OCI-LY3 (cell line): ENCODE measurements around the gene RBBP8NL.

Experiments used
- EZH2phosphoT487 ChIP-seq: fragments of 200-600 bp; shearing (Covaris generic); IDR thresholded peaks from 2 replicates; pipeline ENCODE4 v1.6.1; 2018; ENCODE audit warnings: antibody characterized with exemption, mixed run types, low read depth
- TF ChIP-seq, protein P1 (sequence below): fragments of 200-600, 300-600 bp; sonication (generic); IDR thresholded peaks from 2 replicates; pipeline ENCODE4 v1.5.1; 2014; ENCODE audit warnings: antibody characterized with exemption, low read length, low read depth

- TF ChIP-seq, protein P1, sequence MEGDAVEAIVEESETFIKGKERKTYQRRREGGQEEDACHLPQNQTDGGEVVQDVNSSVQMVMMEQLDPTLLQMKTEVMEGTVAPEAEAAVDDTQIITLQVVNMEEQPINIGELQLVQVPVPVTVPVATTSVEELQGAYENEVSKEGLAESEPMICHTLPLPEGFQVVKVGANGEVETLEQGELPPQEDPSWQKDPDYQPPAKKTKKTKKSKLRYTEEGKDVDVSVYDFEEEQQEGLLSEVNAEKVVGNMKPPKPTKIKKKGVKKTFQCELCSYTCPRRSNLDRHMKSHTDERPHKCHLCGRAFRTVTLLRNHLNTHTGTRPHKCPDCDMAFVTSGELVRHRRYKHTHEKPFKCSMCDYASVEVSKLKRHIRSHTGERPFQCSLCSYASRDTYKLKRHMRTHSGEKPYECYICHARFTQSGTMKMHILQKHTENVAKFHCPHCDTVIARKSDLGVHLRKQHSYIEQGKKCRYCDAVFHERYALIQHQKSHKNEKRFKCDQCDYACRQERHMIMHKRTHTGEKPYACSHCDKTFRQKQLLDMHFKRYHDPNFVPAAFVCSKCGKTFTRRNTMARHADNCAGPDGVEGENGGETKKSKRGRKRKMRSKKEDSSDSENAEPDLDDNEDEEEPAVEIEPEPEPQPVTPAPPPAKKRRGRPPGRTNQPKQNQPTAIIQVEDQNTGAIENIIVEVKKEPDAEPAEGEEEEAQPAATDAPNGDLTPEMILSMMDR = no peak
- TF ChIP-seq EZH2phosphoT487 = no peak
These were observed 47.9 kb upstream of the RBBP8NL start for GRCh38 chr20:62475027-62475771.
